AG09309 (cell line): Measurements from ENCODE around the gene GVQW3.
"Not testable (repeated sequence)": the region's sequence is repeated elsewhere in the genome, so short reads cannot be mapped to it uniquely, and the experiment has no call there.

Experiments
- DNase-seq: peaks from one replicate; pipeline ENCODE4 v3.0.0-alpha.2; 2010; ENCODE audit warnings: low read depth
- H3K4me3 ChIP-seq: 2 replicates; pipeline ENCODE4 v1.5.1; 2011; ENCODE audit warnings: mild to moderate bottlenecking, low read depth, low read length, moderate library complexity; ENCODE audit not compliant: control insufficient read depth
- TF ChIP-seq, protein P1 (sequence below): IDR thresholded peaks from 2 replicates; pipeline ENCODE4 v1.5.1; 2011; ENCODE audit warnings: mild to moderate bottlenecking, low read depth, low read length, inconsistent platforms; ENCODE audit not compliant: insufficient read depth, control insufficient read depth; ENCODE audit errors: missing control alignments

GVQW3 gene

GRCh38 chr11:76395296-76395695, 14.2 kb downstream of the GVQW3 start:
- no peak overlapping the region for H3K4me3 ChIP-seq
- TF ChIP-seq, protein P1, sequence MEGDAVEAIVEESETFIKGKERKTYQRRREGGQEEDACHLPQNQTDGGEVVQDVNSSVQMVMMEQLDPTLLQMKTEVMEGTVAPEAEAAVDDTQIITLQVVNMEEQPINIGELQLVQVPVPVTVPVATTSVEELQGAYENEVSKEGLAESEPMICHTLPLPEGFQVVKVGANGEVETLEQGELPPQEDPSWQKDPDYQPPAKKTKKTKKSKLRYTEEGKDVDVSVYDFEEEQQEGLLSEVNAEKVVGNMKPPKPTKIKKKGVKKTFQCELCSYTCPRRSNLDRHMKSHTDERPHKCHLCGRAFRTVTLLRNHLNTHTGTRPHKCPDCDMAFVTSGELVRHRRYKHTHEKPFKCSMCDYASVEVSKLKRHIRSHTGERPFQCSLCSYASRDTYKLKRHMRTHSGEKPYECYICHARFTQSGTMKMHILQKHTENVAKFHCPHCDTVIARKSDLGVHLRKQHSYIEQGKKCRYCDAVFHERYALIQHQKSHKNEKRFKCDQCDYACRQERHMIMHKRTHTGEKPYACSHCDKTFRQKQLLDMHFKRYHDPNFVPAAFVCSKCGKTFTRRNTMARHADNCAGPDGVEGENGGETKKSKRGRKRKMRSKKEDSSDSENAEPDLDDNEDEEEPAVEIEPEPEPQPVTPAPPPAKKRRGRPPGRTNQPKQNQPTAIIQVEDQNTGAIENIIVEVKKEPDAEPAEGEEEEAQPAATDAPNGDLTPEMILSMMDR, result no peak
- no peak for DNase-seq

DNA sequence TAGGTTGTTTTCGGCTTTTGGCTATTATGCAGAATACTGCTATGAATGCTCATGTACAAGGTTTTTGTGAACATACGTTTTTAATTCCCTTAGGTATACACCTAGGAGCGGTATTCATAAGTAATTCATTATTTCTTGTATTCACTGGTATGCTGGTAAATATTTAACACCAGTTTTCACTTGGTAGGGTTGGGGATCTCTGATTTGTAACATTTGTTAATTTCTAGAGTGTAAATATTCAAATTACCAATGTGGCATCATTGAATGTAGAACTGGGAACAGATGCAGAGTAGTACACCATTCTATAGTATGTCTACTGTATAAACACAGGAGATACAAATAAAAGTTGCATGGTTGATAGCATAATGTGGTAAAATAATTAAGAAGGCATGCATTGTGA, 16.3 kb downstream of the GVQW3 start:
- no peak for DNase-seq
- TF ChIP-seq, protein P1, result no peak

DNA sequence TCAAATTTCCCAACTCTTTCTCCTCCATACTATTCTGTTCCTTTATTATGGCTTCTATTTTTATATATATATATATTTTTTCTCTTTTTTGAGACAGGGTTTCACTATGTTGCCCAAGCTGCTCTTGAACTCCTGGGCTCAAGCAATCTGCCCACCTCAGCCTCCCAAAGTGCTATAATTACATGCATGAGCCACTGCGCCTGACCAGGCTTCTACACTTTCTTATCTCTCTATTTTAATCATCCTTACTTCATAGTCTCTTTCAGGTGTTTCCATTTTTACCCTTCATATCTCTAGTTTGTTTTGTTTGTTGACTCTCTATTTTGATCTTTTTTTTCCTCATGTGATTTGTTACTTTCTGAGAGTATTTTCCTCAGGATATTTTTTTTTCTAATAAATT, 19.8 kb downstream of the GVQW3 start:
- TF ChIP-seq, protein P1, result no peak
- DNase-seq, result no peak
- H3K4me3 ChIP-seq, result no peak overlapping the region

More for the DNA sequence above, 16.3 kb downstream of the GVQW3 start:
- no peak overlapping the region for H3K4me3 ChIP-seq

DNA sequence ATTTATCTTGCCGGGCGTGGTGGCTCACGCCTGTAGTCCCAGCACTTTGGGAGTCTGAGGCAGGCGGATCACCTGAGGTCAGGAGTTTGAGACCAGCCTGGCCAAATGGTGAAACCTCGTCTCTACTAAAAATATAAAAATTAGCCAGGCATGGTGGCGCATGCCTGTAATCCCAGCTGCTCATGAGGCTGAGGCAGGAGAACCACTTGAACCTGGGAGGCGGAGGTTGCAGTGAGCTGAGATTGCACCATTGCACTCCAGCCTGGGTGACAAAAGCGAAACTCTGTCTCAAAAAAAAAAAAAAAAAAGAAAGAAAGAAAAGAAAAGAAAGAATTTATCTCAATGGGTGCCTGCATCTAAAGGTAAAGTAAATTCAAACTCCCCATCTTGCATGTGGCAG, 20.4 kb downstream of the GVQW3 start:
- not testable (repeated sequence) for H3K4me3 ChIP-seq, DNase-seq

DNA sequence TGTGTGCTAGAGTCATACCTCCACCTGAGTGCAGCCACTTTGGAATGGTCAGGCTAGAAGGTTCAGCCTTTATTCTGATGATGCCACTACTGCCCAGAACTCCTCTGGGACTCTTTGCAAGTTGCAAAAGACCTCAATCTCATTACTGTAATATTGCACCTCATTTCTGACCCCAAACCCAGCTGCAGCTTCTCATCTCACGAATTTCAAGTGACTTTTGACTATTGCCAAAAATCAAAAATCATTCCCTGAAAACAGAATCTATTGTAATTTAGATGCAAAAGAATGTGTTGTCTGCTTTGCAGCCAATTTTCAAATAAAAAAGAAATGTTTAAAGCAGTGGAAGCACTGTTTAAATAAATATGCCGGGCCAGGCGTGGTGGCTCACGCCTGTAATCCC, 25.2 kb downstream of the GVQW3 start:
- H3K4me3 ChIP-seq, result no peak overlapping the region
- no peak for DNase-seq
- TF ChIP-seq, protein P1, result no peak

- no peak for DNase-seq
- TF ChIP-seq, protein P1, result no peak
- no peak overlapping the region for H3K4me3 ChIP-seq
Observed at GRCh38 chr11:76408171-76408965, 27.2 kb downstream of the GVQW3 start.

GRCh38 chr11:76410851-76411357, 29.8 kb downstream of the GVQW3 start:
- DNase-seq, result no peak

More at GRCh38 chr11:76410851-76411357, 29.8 kb downstream of the GVQW3 start:
- no peak overlapping the region for H3K4me3 ChIP-seq
- TF ChIP-seq, protein P1, result no peak
